Nephron progenitor cell (in vitro differentiated cells): Measurements from ENCODE around the gene OR1K1.
"Not testable (repeated sequence)": the region's sequence is repeated elsewhere in the genome, so short reads cannot be mapped to it uniquely, and the experiment has no call there.

Source experiments
- DNase-seq: peaks from one replicate; pipeline ENCODE4 v3.0.0; 2021
- H3K27ac Mint-ChIP-seq: 2 replicates; pipeline ENCODE4 v1.8.0; 2021; ENCODE audit warnings: mild to moderate bottlenecking, moderate library complexity, mixed read lengths
- H3K27me3 Mint-ChIP-seq: 2 replicates; pipeline ENCODE4 v1.8.0; 2021; ENCODE audit warnings: mild to moderate bottlenecking, low read depth, mixed read lengths; ENCODE audit not compliant: poor library complexity
- H3K36me3 Mint-ChIP-seq: 2 replicates; pipeline ENCODE4 v1.8.0; 2021; ENCODE audit warnings: low read depth, mixed read lengths
- H3K4me1 Mint-ChIP-seq: 2 replicates; pipeline ENCODE4 v1.8.0; 2021; ENCODE audit warnings: mixed read lengths
- H3K4me3 Mint-ChIP-seq: 2 replicates; pipeline ENCODE4 v1.8.0; 2021; ENCODE audit warnings: mild to moderate bottlenecking, moderate library complexity, mixed read lengths
- H3K9me3 Mint-ChIP-seq: 2 replicates; pipeline ENCODE4 v1.8.0; 2021; ENCODE audit warnings: mild to moderate bottlenecking, moderate library complexity, mixed read lengths
- CTCF ChIP-seq: fragments of 200-600 bp; sonication (generic); IDR thresholded peaks from 2 replicates; pipeline ENCODE4 v1.5.0; 2021; ENCODE audit warnings: antibody characterized with exemption

Gene OR1K1

GRCh38 chr9:122822056-122822455 is 22.1 kb downstream of the OR1K1 start:
- Mint-ChIP-seq H3K4me1 (peaks cover 14% of the 10 kb centered on the region), H3K27ac (peak overlapping the region; percentile 35), H3K4me3 (no peak overlapping the region), H3K9me3 (no peaks in the 10 kb centered on the region), H3K36me3 (peaks cover 37% of the 10 kb centered on the region), H3K27me3 (peaks cover 2% of the 10 kb centered on the region)
- no peak for DNase-seq
- no peak for TF ChIP-seq CTCF

GRCh38 chr9:122822938-122823337 is 23.0 kb downstream of the OR1K1 start:
- peaks cover 2% of the 10 kb centered on the region for H3K27me3 Mint-ChIP-seq
- H3K4me3 Mint-ChIP-seq = no peak overlapping the region
- no peak for DNase-seq
- peaks cover 33% of the 10 kb centered on the region for H3K36me3 Mint-ChIP-seq
- no peak overlapping the region for H3K27ac Mint-ChIP-seq
- H3K9me3 Mint-ChIP-seq = no peaks in the 10 kb centered on the region
- peaks cover 18% of the 10 kb centered on the region for H3K4me1 Mint-ChIP-seq
- TF ChIP-seq CTCF = no peak

- no peaks in the 10 kb centered on the region for H3K9me3 Mint-ChIP-seq
- peaks cover 5% of the 10 kb centered on the region for H3K27me3 Mint-ChIP-seq
- H3K27ac Mint-ChIP-seq = peak overlapping the region; percentile 96
- peak overlapping the region; percentile 95 for H3K4me3 Mint-ChIP-seq
- peaks cover 18% of the 10 kb centered on the region for H3K4me1 Mint-ChIP-seq
- no peak for TF ChIP-seq CTCF
- DNase-seq = peak; percentile 23
- H3K36me3 Mint-ChIP-seq = peaks cover 13% of the 10 kb centered on the region
Measured at GRCh38 chr9:122827761-122828093, 27.8 kb downstream of the OR1K1 start.

- H3K27ac Mint-ChIP-seq, H3K27me3 Mint-ChIP-seq, DNase-seq, H3K9me3 Mint-ChIP-seq: not testable (repeated sequence)
- H3K36me3 Mint-ChIP-seq = peaks cover 13% of the 10 kb centered on the region
- H3K4me1 Mint-ChIP-seq = peaks cover 18% of the 10 kb centered on the region
- peak overlapping the region; percentile 95 for H3K4me3 Mint-ChIP-seq
Measured at GRCh38 chr9:122828965-122829284, 29.0 kb downstream of the OR1K1 start.

- Mint-ChIP-seq H3K4me3 (no peak overlapping the region), H3K36me3 (no peaks in the 10 kb centered on the region), H3K27ac (no peak overlapping the region), H3K4me1 (peaks cover 11% of the 10 kb centered on the region), H3K27me3 (peaks cover 10% of the 10 kb centered on the region), H3K9me3 (no peaks in the 10 kb centered on the region)
- no peak for DNase-seq
- TF ChIP-seq CTCF = no peak
Measured at GRCh38 chr9:122832194-122832593, 32.3 kb downstream of the OR1K1 start.

- Mint-ChIP-seq H3K9me3 (no peaks in the 10 kb centered on the region), H3K4me3 (no peak overlapping the region), H3K4me1 (peaks cover 9% of the 10 kb centered on the region), H3K36me3 (no peaks in the 10 kb centered on the region), H3K27ac (peak overlapping the region; percentile 58), H3K27me3 (peaks cover 19% of the 10 kb centered on the region)
- no peak for TF ChIP-seq CTCF
- no peak for DNase-seq
Measured at GRCh38 chr9:122835313-122835731, 35.4 kb downstream of the OR1K1 start.
